ENCODE results near the gene SLC26A11. TPM values are rescaled to one million over a fixed set of nuclear protein-coding genes. Genes with fewer than 3 reads are reported as not detected.

Gene SLC26A11
- total RNA-seq, 1 experiment from 2014 or later: 26.5 TPM

DNA sequence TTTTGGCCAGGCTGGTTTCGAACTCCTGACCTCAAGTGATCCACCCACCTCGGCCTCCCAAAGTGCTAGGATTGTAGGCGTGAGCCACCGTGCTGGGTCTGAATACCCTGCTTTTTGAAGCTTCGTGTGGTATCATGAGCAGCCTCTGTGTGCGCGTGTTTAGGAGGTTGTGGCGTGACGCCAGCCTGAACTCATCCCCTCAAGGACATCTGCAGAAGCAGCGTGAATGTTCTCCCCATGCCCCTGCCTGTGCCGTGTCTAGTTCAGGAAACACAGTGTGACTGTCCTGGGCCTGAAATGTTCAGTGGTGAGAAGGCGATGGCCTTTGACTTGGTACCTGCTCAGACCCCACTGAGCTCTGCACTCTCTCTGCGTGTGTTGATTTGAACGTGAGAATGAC is 76.0 kb downstream of the SLC26A11 start:
- Mint-ChIP-seq H3K27me3 (ENCODE audit: low read depth) (no peaks in the 10 kb centered on the region), H3K36me3 (ENCODE audit: insufficient read depth in 1 of 3, low read depth in 3 of 3) (peaks cover 40 to 80% (median 74%) of the 10 kb centered on the region in 3 experiments), H3K27ac (peak overlapping the region in 1 of 3 experiments; percentile 89; a peak in 2 of 7 replicates), H3K4me1 (no peaks in the 10 kb centered on the region), H3K9me3 (peaks cover 6 to 9% of the 10 kb centered on the region in 2 experiments; a peak in 4 of 5 replicates), H3K4me3 (no peak overlapping the region)
- H3K27me3 ChIP-seq (ENCODE audit: insufficient read depth, low read length): no peaks in the 10 kb centered on the region
- no peak overlapping the region for H2BK15ac ChIP-seq (ENCODE audit: low read depth, low read length)
- H3K9ac ChIP-seq (ENCODE audit: extremely low read depth, insufficient read length, low read length): no peak overlapping the region
- H2AFZ ChIP-seq (ENCODE audit: low read length): no peak overlapping the region
- H2BK5ac ChIP-seq (ENCODE audit: insufficient read length, low read length): no peak overlapping the region
- no peak overlapping the region for H3K4ac ChIP-seq (ENCODE audit: low read depth, low read length)
- no peak overlapping the region for H3K56ac ChIP-seq (ENCODE audit: insufficient read length, low read depth, low read length)
- no peak overlapping the region for H3K18ac ChIP-seq (ENCODE audit: insufficient read length, low read depth, low read length)
- H2BK120ac ChIP-seq (ENCODE audit: low read depth, low read length, poor library complexity, severe bottlenecking): no peak overlapping the region
- no peak overlapping the region for H3K27ac ChIP-seq (ENCODE audit: insufficient read length, low read depth, low read length)
- no peaks in the 10 kb centered on the region for H3K79me1 ChIP-seq (ENCODE audit: insufficient read depth, low read depth, low read length, poor library complexity, severe bottlenecking)
- H2BK20ac ChIP-seq (ENCODE audit: low read depth, low read length, poor library complexity, severe bottlenecking): no peak overlapping the region
- no peak overlapping the region for H3K14ac ChIP-seq (ENCODE audit: insufficient read depth, low read length)
- no peak overlapping the region for H2BK12ac ChIP-seq (ENCODE audit: insufficient read length, low read depth, low read length)
- H2AK5ac ChIP-seq (ENCODE audit: insufficient read length, low read length): no peak overlapping the region
- H4K8ac ChIP-seq (replicated peaks; ENCODE audit: insufficient read length, low read depth, low read length): no peak overlapping the region
- DNase-seq: no peak
- no CpG with 5 or more reads among the region's 14 CpGs for WGBS (ENCODE audit: extremely low coverage, insufficient read length, low lambda C conversion rate)
- no peaks in the 10 kb centered on the region for H3K4me1 ChIP-seq (ENCODE audit: insufficient read depth, low read length)
- H4K91ac ChIP-seq (ENCODE audit: insufficient read length, low read depth, low read length): no peak overlapping the region
- no peak overlapping the region for H4K5ac ChIP-seq (ENCODE audit: insufficient read length, low read depth, low read length)
- TF ChIP-seq, protein P1, sequence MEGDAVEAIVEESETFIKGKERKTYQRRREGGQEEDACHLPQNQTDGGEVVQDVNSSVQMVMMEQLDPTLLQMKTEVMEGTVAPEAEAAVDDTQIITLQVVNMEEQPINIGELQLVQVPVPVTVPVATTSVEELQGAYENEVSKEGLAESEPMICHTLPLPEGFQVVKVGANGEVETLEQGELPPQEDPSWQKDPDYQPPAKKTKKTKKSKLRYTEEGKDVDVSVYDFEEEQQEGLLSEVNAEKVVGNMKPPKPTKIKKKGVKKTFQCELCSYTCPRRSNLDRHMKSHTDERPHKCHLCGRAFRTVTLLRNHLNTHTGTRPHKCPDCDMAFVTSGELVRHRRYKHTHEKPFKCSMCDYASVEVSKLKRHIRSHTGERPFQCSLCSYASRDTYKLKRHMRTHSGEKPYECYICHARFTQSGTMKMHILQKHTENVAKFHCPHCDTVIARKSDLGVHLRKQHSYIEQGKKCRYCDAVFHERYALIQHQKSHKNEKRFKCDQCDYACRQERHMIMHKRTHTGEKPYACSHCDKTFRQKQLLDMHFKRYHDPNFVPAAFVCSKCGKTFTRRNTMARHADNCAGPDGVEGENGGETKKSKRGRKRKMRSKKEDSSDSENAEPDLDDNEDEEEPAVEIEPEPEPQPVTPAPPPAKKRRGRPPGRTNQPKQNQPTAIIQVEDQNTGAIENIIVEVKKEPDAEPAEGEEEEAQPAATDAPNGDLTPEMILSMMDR (conservative IDR thresholded peaks at IDR 0.05): no peak
- no peaks in the 10 kb centered on the region for H3K9me3 ChIP-seq (ENCODE audit: control insufficient read depth, low read depth, low read length)
- no peaks in the 10 kb centered on the region for H3K23me2 ChIP-seq (ENCODE audit: insufficient read length, low read depth, low read length, poor library complexity, severe bottlenecking)
- no peaks in the 10 kb centered on the region for H4K20me1 ChIP-seq (ENCODE audit: control insufficient read depth, insufficient read depth, insufficient read length)
- H3K4me2 ChIP-seq (ENCODE audit: insufficient read depth, insufficient read length, low read length): no peak overlapping the region
- H3T11ph ChIP-seq (ENCODE audit: low read length): no peak overlapping the region
- no peaks in the 10 kb centered on the region for H3K79me2 ChIP-seq (ENCODE audit: insufficient read depth, low read length)
- no peak overlapping the region for H3K23ac ChIP-seq (ENCODE audit: insufficient read length, low read depth, low read length)
